Measurements from ENCODE around the gene NKIRAS1.

DNA sequence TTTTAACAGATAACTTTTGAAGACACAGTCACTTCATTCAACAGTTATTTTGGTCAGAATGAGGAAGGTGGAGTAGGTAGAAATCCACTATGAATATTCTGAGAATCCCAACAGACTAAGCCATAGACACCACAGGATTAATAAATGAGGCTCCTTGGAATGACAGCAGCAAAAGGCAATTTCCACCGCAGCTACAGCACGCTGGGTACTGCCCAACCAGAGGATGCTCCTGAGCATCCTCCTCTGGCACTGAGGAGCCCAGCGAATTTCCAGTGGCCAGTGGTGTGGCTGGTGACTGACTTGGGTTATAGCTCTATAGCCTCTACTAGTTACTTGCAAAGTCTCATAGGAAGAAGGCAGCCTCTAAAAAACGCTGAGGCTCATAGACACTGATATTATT lies 24.6 kb upstream of the NKIRAS1 start:
- TF ChIP-seq CTCF (IDR thresholded peaks at IDR 0.05), result no peak
- TF ChIP-seq EZH2 (IDR thresholded peaks at IDR 0.05), result no peak
- no peak for TF ChIP-seq EZH2phosphoT487 (IDR thresholded peaks at IDR 0.05)

All from neural progenitor cell (in vitro differentiated cells).